Esophagus squamous epithelium (tissue), 5 donors: ENCODE data around the gene GNB3. TPM values are rescaled to one million over a fixed set of nuclear protein-coding genes. Genes with fewer than 3 reads are reported as not detected.
"Not testable (repeated sequence)": the region's sequence is repeated elsewhere in the genome, so short reads cannot be mapped to it uniquely, and the experiment has no call there.

ENCODE experiments used
- DNase-seq: peaks from one replicate; lab custom pipeline; 2025; lab: John Stamatoyannopoulos, UW
- H3K27ac ChIP-seq, 4 donors: fragments of 200-600 bp; sonication (generic); one replicate each; pipeline ENCODE4 v1.5.1; 2016 to 2019; ENCODE audit warnings: mild to moderate bottlenecking in 1 of 4
- H3K27me3 ChIP-seq, 4 donors: fragments of 200-600 bp; sonication (generic); 1 replicate in 3 of 4; 2 replicates in 1 of 4; pipeline versions ENCODE4 v1.5.1 to v1.6.0; 2017 to 2021; ENCODE audit warnings: antibody characterized with exemption in 1 of 4
- H3K36me3 ChIP-seq, 3 donors: fragments of 200-600 bp; sonication (generic); one replicate each; pipeline ENCODE4 v1.5.1; 2016 to 2019
- H3K4me1 ChIP-seq, 3 donors: fragments of 200-600 bp; sonication (generic); one replicate each; pipeline ENCODE4 v1.5.1; 2017 to 2019
- H3K4me3 ChIP-seq, 4 donors: fragments of 200-600 bp; sonication (generic); 1 replicate in 3 of 4; 2 replicates in 1 of 4; pipeline ENCODE4 v1.5.1; 2016 to 2019; ENCODE audit warnings: mild to moderate bottlenecking in 2 of 4, moderate library complexity in 1 of 4
- H3K9me3 ChIP-seq, 3 donors: fragments of 200-600 bp; sonication (generic); one replicate each; pipeline ENCODE4 v1.5.1; 2016 to 2019
- CTCF ChIP-seq, 6 experiments: fragments of 450-650 bp in 4 of 6; fragments of 200-600 bp in 2 of 6; sonication (generic) in 2 of 6; IDR thresholded peaks; one replicate each; pipeline ENCODE4 v1.5.1; 2016 to 2019; ENCODE audit warnings: antibody characterized with exemption in 6 of 6, mild to moderate bottlenecking in 4 of 6, moderate library complexity in 4 of 6
- POLR2A ChIP-seq, 4 donors: fragments of 450-650 bp; IDR thresholded peaks; one replicate each; pipeline ENCODE4 v1.6.1; 2017; ENCODE audit warnings: antibody characterized with exemption in 4 of 4, mild to moderate bottlenecking in 4 of 4, moderate library complexity in 3 of 4
- WGBS, 2 donors: methylation state at CpG; one replicate each; pipeline ENCODE4 v1.1.5; 2018; 5-methylcytosine and 5-hydroxymethylcytosine counted together
- intact Hi-C: fragments of 100-400 bp; cut with DNase I; formaldehyde crosslinking; loops from one replicate; pipeline ENCODE4 v1.15.0; 2022
- total RNA-seq, 4 donors: library from RNA; depleted of rRNA; stranded (reverse); fragments of >200 nt; gene quantifications; one replicate each; pipeline ENCODE4 v1.1.0, GENCODE V29; 2016
- donor health status: DM: yes; HTN: yes; CAD: no.

The GNB3 gene
- total RNA-seq, 4 donors from 2014 or later: 0.76 TPM; not detected in 3

- H3K4me1 ChIP-seq: peaks cover 41 to 75% (median 42%) of the 10 kb centered on the region in 3 donors
- no peak for TF ChIP-seq CTCF (IDR thresholded peaks at IDR 0.05)
- TF ChIP-seq POLR2A (IDR thresholded peaks at IDR 0.05): no peak
- H3K27me3 ChIP-seq: no peaks in the 10 kb centered on the region
- no peaks in the 10 kb centered on the region for H3K9me3 ChIP-seq
- intact Hi-C loops: loop anchor here (10.0 kb wide), 1 partner anchor 53 kb away; the partner anchor contains the start of gene ATN1
- H3K36me3 ChIP-seq: peaks cover 5 to 37% (median 8%) of the 10 kb centered on the region in 3 donors
- no peak for DNase-seq
- H3K4me3 ChIP-seq: peak overlapping the region in 3 of 4 donors; percentile 73 to 89 (median 85)
- 41 to 52% methylated on average over 7 to 11 of the region's 12 CpGs for WGBS, 2 donors
- H3K27ac ChIP-seq: peak overlapping the region; percentile 78 to 94 (median 92)
Observed at GRCh38 chr12:6871052-6871957, 30.6 kb downstream of the GNB3 start.

- DNase-seq: no peak
- H3K9me3 ChIP-seq: no peaks in the 10 kb centered on the region
- WGBS, 2 donors: 3% methylated on average over 24 of the region's 40 CpGs; no CpG with 5 or more reads in 1 of the 2 donors
- H3K27me3 ChIP-seq: no peaks in the 10 kb centered on the region
- TF ChIP-seq POLR2A (IDR thresholded peaks at IDR 0.05) (no peak), CTCF (IDR thresholded peaks at IDR 0.05) (peak; percentile 82 to 96 (median 94))
- H3K36me3 ChIP-seq: peaks cover 5 to 37% (median 8%) of the 10 kb centered on the region in 3 donors
- intact Hi-C loops: loop anchor here (10.0 kb wide), 1 partner anchor 52 kb away; the partner anchor contains the start of gene ATN1
- peak overlapping the region; percentile 78 to 94 (median 92) for H3K27ac ChIP-seq
- H3K4me1 ChIP-seq: peaks cover 34 to 66% (median 36%) of the 10 kb centered on the region in 3 donors
- peak overlapping the region; percentile 53 to 89 (median 79) for H3K4me3 ChIP-seq
Observed at GRCh38 chr12:6872073-6873048, 31.6 kb downstream of the GNB3 start.

- Histone ChIP-seq H3K4me1 (peaks cover 32 to 61% (median 35%) of the 10 kb centered on the region in 3 donors), H3K27ac (peak within 1 kb of the TSS; percentile 78 to 94 (median 92)), H3K9me3 (no peaks in the 10 kb centered on the region), H3K4me3 (peak within 1 kb of the TSS; percentile 53 to 89 (median 79)), H3K36me3 (peaks cover 5 to 46% (median 8%) of the 10 kb centered on the region in 3 donors), H3K27me3 (no peaks in the 10 kb centered on the region)
- DNase-seq: peak; percentile 78
- WGBS, 2 donors: 0 to 1% methylated on average over 7 to 16 of the region's 66 CpGs
- peak in 2 of 6 experiments; percentile 20 to 27 for TF ChIP-seq CTCF (IDR thresholded peaks at IDR 0.05)
- peak in 1 of 4 donors; percentile 84 for TF ChIP-seq POLR2A (IDR thresholded peaks at IDR 0.05)
- intact Hi-C loops: loop anchor here (10.0 kb wide), 1 partner anchor 51 kb away; the partner anchor contains the start of gene ATN1
Observed at GRCh38 chr12:6873094-6874014, 32.6 kb downstream of the GNB3 start, which contains the start of gene SPSB2. SPSB2 (minus strand) TSS chr12:6873303; CDS start chr12:6872901, 402 bp downstream.

GRCh38 chr12:6874015-6874368 lies 33.3 kb downstream of the GNB3 start:
- peaks cover 5 to 42% (median 8%) of the 10 kb centered on the region in 3 donors for H3K36me3 ChIP-seq
- H3K4me1 ChIP-seq: peaks cover 26 to 55% (median 28%) of the 10 kb centered on the region in 3 donors
- H3K27me3 ChIP-seq, H3K9me3 ChIP-seq, DNase-seq: not testable (repeated sequence)
- peak overlapping the region; percentile 78 to 94 (median 92) for H3K27ac ChIP-seq
- intact Hi-C loops: loop anchor here (10.0 kb wide), 1 partner anchor 51 kb away; the partner anchor contains the start of gene ATN1
- WGBS, 2 donors: 56 to 58% methylated on average over 9 of the region's 9 CpGs
- H3K4me3 ChIP-seq: peak overlapping the region; percentile 53 to 89 (median 79)

GRCh38 chr12:6879824-6880223 lies 39.1 kb downstream of the GNB3 start:
- H3K4me1 ChIP-seq, H3K4me3 ChIP-seq, H3K27ac ChIP-seq, DNase-seq, H3K27me3 ChIP-seq, H3K9me3 ChIP-seq: not testable (repeated sequence)
- 78 to 88% methylated on average over 8 to 9 of the region's 11 CpGs for WGBS, 2 donors
- peaks cover 0 to 39% (median 5%) of the 10 kb centered on the region in 3 donors for H3K36me3 ChIP-seq
- intact Hi-C loops: loop anchor here (10.0 kb wide), 1 partner anchor 45 kb away; the partner anchor contains the start of gene ATN1
